Heart left ventricle (tissue), 16 donors: Measurements from ENCODE around the gene CD72. TPM values are rescaled to one million over a fixed set of nuclear protein-coding genes. Genes with fewer than 3 reads are reported as not detected.
A peak's percentile ranks its signal among the peaks of the same experiment; 100 is the strongest.

Experiments
- ATAC-seq, 4 donors: fragments of 200-7000 bp; cut with Tn5 transposase; one replicate each; pipeline ENCODE4 v1.9.1; 2020 to 2022; ENCODE audit warnings: moderate library complexity in 4 of 4, mild to moderate bottlenecking in 3 of 4, moderate number of reproducible peaks in 1 of 4
- DNase-seq, 5 donors: peaks; one replicate each; pipeline ENCODE4 v3.0.0-alpha.2; 2020
- H3K27ac ChIP-seq, 12 donors: fragments of 200-600 bp; sonication (generic) in 4 of 12; one replicate each; pipeline versions ENCODE4 v1.5.0 to v1.8.0; 2016 to 2022; ENCODE audit warnings: mild to moderate bottlenecking in 2 of 12
- H3K27me3 ChIP-seq, 9 donors: fragments of 200-600 bp; sonication (generic) in 2 of 9; one replicate each; pipeline versions ENCODE4 v1.5.1 to v1.8.0; 2016 to 2022; ENCODE audit warnings: mild to moderate bottlenecking in 3 of 9
- H3K36me3 ChIP-seq, 9 donors: fragments of 200-600 bp; sonication (generic) in 2 of 9; one replicate each; pipeline versions ENCODE4 v1.5.0 to v1.8.0; 2018 to 2022; ENCODE audit warnings: mild to moderate bottlenecking in 2 of 9
- H3K4me1 ChIP-seq, 12 donors: fragments of 200-600 bp; sonication (generic) in 4 of 12; one replicate each; pipeline versions ENCODE4 v1.5.0 to v1.8.0; 2016 to 2022; ENCODE audit warnings: mild to moderate bottlenecking in 3 of 12
- H3K4me3 ChIP-seq, 12 donors: fragments of 200-600 bp; sonication (generic) in 4 of 12; one replicate each; pipeline versions ENCODE4 v1.5.0 to v1.8.0; 2017 to 2022; ENCODE audit warnings: mild to moderate bottlenecking in 9 of 12, moderate library complexity in 4 of 12
- H3K9me3 ChIP-seq, 12 donors: fragments of 200-600 bp; sonication (generic) in 4 of 12; one replicate each; pipeline versions ENCODE4 v1.5.0 to v1.8.0; 2016 to 2022; ENCODE audit warnings: mild to moderate bottlenecking in 1 of 12
- CTCF ChIP-seq, 12 donors: fragments of 200-600 bp; sonication (generic) in 4 of 12; IDR thresholded peaks; one replicate each; pipeline versions ENCODE4 v1.5.0 to v1.8.0; 2018 to 2022; ENCODE audit warnings: antibody characterized with exemption in 12 of 12, mild to moderate bottlenecking in 5 of 12
- POLR2A ChIP-seq, 2 donors: fragments of 450-650 bp; IDR thresholded peaks; one replicate each; pipeline ENCODE4 v1.6.1; 2017; ENCODE audit warnings: antibody characterized with exemption in 2 of 2, mild to moderate bottlenecking in 2 of 2, moderate library complexity in 2 of 2
- WGBS, 4 donors: extraction: QIAGEN DNeasy Blood & Tissue Kit in 2 of 4; methylation state at CpG; one replicate each; pipeline versions ENCODE4 v1.1.5 to v1.1.7; 2013 to 2018; 5-methylcytosine and 5-hydroxymethylcytosine counted together
- intact Hi-C, 10 donors: fragments of 100-400 bp; cut with DNase I; formaldehyde crosslinking; loops; one replicate each; pipeline versions ENCODE4 v1.11.1 to v1.14.2; 2022
- polyA plus RNA-seq, 2 donors: library from polyadenylated mRNA; stranded (reverse); fragments of 200-250 nt; gene quantifications; one replicate each; pipeline ENCODE4 v1.2.3, GENCODE V29; 2013
- total RNA-seq, 9 donors: library from RNA; depleted of rRNA in 2 of 9; stranded (reverse); fragments of >200 nt in 2 of 9; fragmentation: NEBNext Ultra II Directional in 3 of 9; extraction: Animal tissue kit (Norgen Biotek cat#: 25700) in 3 of 9; gene quantifications; one replicate each; pipeline versions ENCODE4 v1.1.0 to v1.2.4, GENCODE V29; 2016 to 2023
- donor health status: ischemic (EF 13 %, LVEDD 7.1; RV severe dilation, severe dysfunction).
- donor health status: healthy with polysubstance abuse.
- donor health status: DM: no; HTN: yes; CAD: no.
- donor health status: DM: no; HTN: no; CAD: no.
- donor health status: ischemic (EF 25% LVEDD 6.9; RV normal size, moderate dysfunction).
- donor health status: ischemic (EF 25% LVEDD 5.7; RV mildly dilated, moderate dysfunction).
- donor health status: healthy.
- donor health status: DM: yes; HTN: yes; CAD: no.
- donor health status: ischemic (EF 35%, LVEDD 5.7; RV mildly dilated, moderate dysfunction).
- donor health status: nonischemic (EF 11% LVEDD 7.7; RV severe dilation, severe dysfunction).
- donor health status: DM: yes; HTN: yes; CAD: no.
- donor health status: PGD.
- donor health status: ischemic (EF 29% LVEDD 5.4; RV normal size, mild dysfunction).
- donor health status: nonischemic (EF 23%, LVEDD 6.1; RV moderate dilation, normal function).

The CD72 gene
- total and polyA plus RNA-seq, 11 donors = 0.38 to 10.0 (median 0.80) TPM; not detected in 2

- no peaks in the 10 kb centered on the region for H3K27me3 ChIP-seq
- TF ChIP-seq POLR2A (IDR thresholded peaks at IDR 0.05) = no peak
- TF ChIP-seq CTCF (IDR thresholded peaks at IDR 0.05) = no peak
- intact Hi-C loops = no loop called here
- no peaks in the 10 kb centered on the region for H3K9me3 ChIP-seq
- no peaks in the 10 kb centered on the region for H3K36me3 ChIP-seq
- peaks cover 0 to 58% (median 0%) of the 10 kb centered on the region in 12 donors for H3K4me1 ChIP-seq
- peak overlapping the region in 1 of 12 donors; percentile 80 for H3K27ac ChIP-seq
- H3K4me3 ChIP-seq = no peak overlapping the region
- DNase-seq (no peak), ATAC-seq (no peak)
Measured at GRCh38 chr9:35635730-35636129, 17.5 kb upstream of the CD72 start.

- no peak for TF ChIP-seq POLR2A (IDR thresholded peaks at IDR 0.05)
- no peaks in the 10 kb centered on the region for H3K9me3 ChIP-seq
Measured at GRCh38 chr9:35629597-35629996, 11.4 kb upstream of the CD72 start.

GRCh38 chr9:35628389-35628991 is 10.3 kb upstream of the CD72 start:
- Histone ChIP-seq H3K27ac (no peak overlapping the region), H3K4me1 (no peaks in the 10 kb centered on the region), H3K9me3 (no peaks in the 10 kb centered on the region), H3K4me3 (no peak overlapping the region), H3K36me3 (no peaks in the 10 kb centered on the region), H3K27me3 (no peaks in the 10 kb centered on the region)
- DNase-seq (no peak), ATAC-seq (no peak)
- intact Hi-C loops = no loop called here
- no peak for TF ChIP-seq POLR2A (IDR thresholded peaks at IDR 0.05)
- TF ChIP-seq CTCF (IDR thresholded peaks at IDR 0.05) = no peak
- WGBS, 4 donors = 94 to 95% (median 94%) methylated on average over 6 of the region's 6 CpGs

More at GRCh38 chr9:35629597-35629996, 11.4 kb upstream of the CD72 start:
- no peak for DNase-seq
- intact Hi-C loops = no loop called here
- no peaks in the 10 kb centered on the region for H3K36me3 ChIP-seq
- no peak overlapping the region for H3K27ac ChIP-seq
- H3K4me3 ChIP-seq = no peak overlapping the region
- 84 to 92% (median 90%) methylated on average over 5 of the region's 5 CpGs for WGBS, 4 donors
- ATAC-seq = no peak
- no peaks in the 10 kb centered on the region for H3K27me3 ChIP-seq
- peaks cover 0 to 4% (median 0%) of the 10 kb centered on the region in 12 donors for H3K4me1 ChIP-seq

- DNase-seq = no peak
- Histone ChIP-seq H3K27me3 (no peaks in the 10 kb centered on the region), H3K36me3 (no peaks in the 10 kb centered on the region), H3K27ac (no peak overlapping the region), H3K4me1 (no peaks in the 10 kb centered on the region), H3K4me3 (no peak overlapping the region), H3K9me3 (no peaks in the 10 kb centered on the region)
- ATAC-seq = no peak
- no peak for TF ChIP-seq POLR2A (IDR thresholded peaks at IDR 0.05)
- TF ChIP-seq CTCF (IDR thresholded peaks at IDR 0.05) = no peak
- intact Hi-C loops = no loop called here
- WGBS, 4 donors = 86 to 99% (median 93%) methylated on average over 2 of the region's 2 CpGs
Measured at GRCh38 chr9:35627575-35627974, 9.4 kb upstream of the CD72 start.

GRCh38 chr9:35619800-35620158 is 1.6 kb upstream of the CD72 start:
- intact Hi-C loops = no loop called here
- no peaks in the 10 kb centered on the region for H3K36me3 ChIP-seq
- H3K4me1 ChIP-seq = peaks cover 0 to 37% (median 4%) of the 10 kb centered on the region in 12 donors
- H3K27ac ChIP-seq = peak overlapping the region in 1 of 12 donors; percentile 54
- H3K4me3 ChIP-seq = no peak overlapping the region
- H3K27me3 ChIP-seq = peaks cover 0 to 18% (median 0%) of the 10 kb centered on the region in 9 donors
- WGBS, 4 donors = 52 to 77% (median 65%) methylated on average over 2 of the region's 2 CpGs
- H3K9me3 ChIP-seq = no peaks in the 10 kb centered on the region
- DNase-seq (no peak), ATAC-seq (no peak)
- TF ChIP-seq CTCF (IDR thresholded peaks at IDR 0.05) = no peak
- TF ChIP-seq POLR2A (IDR thresholded peaks at IDR 0.05) = no peak
